A673 (cell line): ENCODE data around the gene NR5A1.

ENCODE experiments used
- CTCF ChIP-seq: fragments of 300-800, 200-600 bp; sonication (generic); conservative IDR thresholded peaks from 2 replicates; pipeline ENCODE4 v1.5.1; 2017; ENCODE audit warnings: low read depth, mild to moderate bottlenecking, antibody characterized with exemption, low read length, moderate library complexity, mixed read lengths
- EZH2 ChIP-seq: fragments of 200-600 bp; sonication (generic); IDR thresholded peaks from 2 replicates; pipeline ENCODE4 v1.6.1; 2017; ENCODE audit warnings: borderline replicate concordance, low read depth, mild to moderate bottlenecking, mixed read lengths, antibody characterized with exemption, low read length; ENCODE audit not compliant: poor library complexity, severe bottlenecking

- TF ChIP-seq CTCF (no peak), EZH2 (no peak)
Observed at GRCh38 chr9:124443625-124444024, 63.6 kb downstream of the NR5A1 start.
